Heart left ventricle (tissue), 16 donors: ENCODE measurements around the gene PPCDC. TPM values are rescaled to one million over a fixed set of nuclear protein-coding genes. Genes with fewer than 3 reads are reported as not detected.
A peak's percentile ranks its signal among the peaks of the same experiment; 100 is the strongest.

ENCODE experiments used
- ATAC-seq, 4 donors: fragments of 200-7000 bp; cut with Tn5 transposase; one replicate each; pipeline ENCODE4 v1.9.1; 2020 to 2022; ENCODE audit warnings: moderate library complexity in 4 of 4, mild to moderate bottlenecking in 3 of 4, moderate number of reproducible peaks in 1 of 4
- DNase-seq, 5 donors: peaks; one replicate each; pipeline ENCODE4 v3.0.0-alpha.2; 2020
- H3K27ac ChIP-seq, 12 donors: fragments of 200-600 bp; sonication (generic) in 4 of 12; one replicate each; pipeline versions ENCODE4 v1.5.0 to v1.8.0; 2016 to 2022; ENCODE audit warnings: mild to moderate bottlenecking in 2 of 12
- H3K27me3 ChIP-seq, 9 donors: fragments of 200-600 bp; sonication (generic) in 2 of 9; one replicate each; pipeline versions ENCODE4 v1.5.1 to v1.8.0; 2016 to 2022; ENCODE audit warnings: mild to moderate bottlenecking in 3 of 9
- H3K36me3 ChIP-seq, 9 donors: fragments of 200-600 bp; sonication (generic) in 2 of 9; one replicate each; pipeline versions ENCODE4 v1.5.0 to v1.8.0; 2018 to 2022; ENCODE audit warnings: mild to moderate bottlenecking in 2 of 9
- H3K4me1 ChIP-seq, 12 donors: fragments of 200-600 bp; sonication (generic) in 4 of 12; one replicate each; pipeline versions ENCODE4 v1.5.0 to v1.8.0; 2016 to 2022; ENCODE audit warnings: mild to moderate bottlenecking in 3 of 12
- H3K4me3 ChIP-seq, 12 donors: fragments of 200-600 bp; sonication (generic) in 4 of 12; one replicate each; pipeline versions ENCODE4 v1.5.0 to v1.8.0; 2017 to 2022; ENCODE audit warnings: mild to moderate bottlenecking in 9 of 12, moderate library complexity in 4 of 12
- H3K9me3 ChIP-seq, 12 donors: fragments of 200-600 bp; sonication (generic) in 4 of 12; one replicate each; pipeline versions ENCODE4 v1.5.0 to v1.8.0; 2016 to 2022; ENCODE audit warnings: mild to moderate bottlenecking in 1 of 12
- CTCF ChIP-seq, 12 donors: fragments of 200-600 bp; sonication (generic) in 4 of 12; IDR thresholded peaks; one replicate each; pipeline versions ENCODE4 v1.5.0 to v1.8.0; 2018 to 2022; ENCODE audit warnings: antibody characterized with exemption in 12 of 12, mild to moderate bottlenecking in 5 of 12
- POLR2A ChIP-seq, 2 donors: fragments of 450-650 bp; IDR thresholded peaks; one replicate each; pipeline ENCODE4 v1.6.1; 2017; ENCODE audit warnings: antibody characterized with exemption in 2 of 2, mild to moderate bottlenecking in 2 of 2, moderate library complexity in 2 of 2
- WGBS, 4 donors: extraction: QIAGEN DNeasy Blood & Tissue Kit in 2 of 4; methylation state at CpG; one replicate each; pipeline versions ENCODE4 v1.1.5 to v1.1.7; 2013 to 2018; 5-methylcytosine and 5-hydroxymethylcytosine counted together
- intact Hi-C, 10 donors: fragments of 100-400 bp; cut with DNase I; formaldehyde crosslinking; loops; one replicate each; pipeline versions ENCODE4 v1.11.1 to v1.14.2; 2022
- polyA plus RNA-seq, 2 donors: library from polyadenylated mRNA; stranded (reverse); fragments of 200-250 nt; gene quantifications; one replicate each; pipeline ENCODE4 v1.2.3, GENCODE V29; 2013
- total RNA-seq, 9 donors: library from RNA; depleted of rRNA in 2 of 9; stranded (reverse); fragments of >200 nt in 2 of 9; fragmentation: NEBNext Ultra II Directional in 3 of 9; extraction: Animal tissue kit (Norgen Biotek cat#: 25700) in 3 of 9; gene quantifications; one replicate each; pipeline versions ENCODE4 v1.1.0 to v1.2.4, GENCODE V29; 2016 to 2023
- donor health status: ischemic (EF 13 %, LVEDD 7.1; RV severe dilation, severe dysfunction).
- donor health status: healthy with polysubstance abuse.
- donor health status: DM: no; HTN: yes; CAD: no.
- donor health status: DM: no; HTN: no; CAD: no.
- donor health status: ischemic (EF 25% LVEDD 6.9; RV normal size, moderate dysfunction).
- donor health status: ischemic (EF 25% LVEDD 5.7; RV mildly dilated, moderate dysfunction).
- donor health status: healthy.
- donor health status: DM: yes; HTN: yes; CAD: no.
- donor health status: ischemic (EF 35%, LVEDD 5.7; RV mildly dilated, moderate dysfunction).
- donor health status: nonischemic (EF 11% LVEDD 7.7; RV severe dilation, severe dysfunction).
- donor health status: DM: yes; HTN: yes; CAD: no.
- donor health status: PGD.
- donor health status: ischemic (EF 29% LVEDD 5.4; RV normal size, mild dysfunction).
- donor health status: nonischemic (EF 23%, LVEDD 6.1; RV moderate dilation, normal function).

The PPCDC gene
- total and polyA plus RNA-seq, 11 donors, result 3.6 to 13.0 (median 5.7) TPM

- peak in 2 of 4 donors; percentile 4 to 39 for ATAC-seq
- DNase-seq, result peak; percentile 58 to 81 (median 78)
- 60 to 83% (median 70%) methylated on average over 5 to 6 of the region's 6 CpGs for WGBS, 4 donors
Observed at GRCh38 chr15:75051191-75051608, 27.8 kb downstream of the PPCDC start.

GRCh38 chr15:75051711-75052110 is 28.3 kb downstream of the PPCDC start:
- Histone ChIP-seq H3K9me3 (no peaks in the 10 kb centered on the region), H3K27me3 (no peaks in the 10 kb centered on the region), H3K4me3 (no peak overlapping the region), H3K27ac (peak overlapping the region in 8 of 12 donors; percentile 23 to 95 (median 63)), H3K36me3 (no peaks in the 10 kb centered on the region), H3K4me1 (peaks cover 32 to 84% (median 66%) of the 10 kb centered on the region in 12 donors)
- intact Hi-C loops, result loop anchor here in 1 of 10 donors (5.0 kb wide), 1 partner anchor 36 kb away; no protein-coding TSS in a partner anchor
- ATAC-seq (peak in 2 of 4 donors; percentile 25 to 40), DNase-seq (no peak)
- TF ChIP-seq CTCF (IDR thresholded peaks at IDR 0.05) (no peak), POLR2A (IDR thresholded peaks at IDR 0.05) (no peak)
- whole genome bisulfite sequencing, 4 donors, result 73 to 87% (median 82%) methylated on average over 3 to 4 of the region's 4 CpGs

More at GRCh38 chr15:75051191-75051608, 27.8 kb downstream of the PPCDC start:
- TF ChIP-seq POLR2A (IDR thresholded peaks at IDR 0.05) (no peak), CTCF (IDR thresholded peaks at IDR 0.05) (no peak)
- no peak overlapping the region for H3K4me3 ChIP-seq
- no peaks in the 10 kb centered on the region for H3K36me3 ChIP-seq
- peak overlapping the region in 10 of 12 donors; percentile 4 to 95 (median 82) for H3K27ac ChIP-seq
- H3K4me1 ChIP-seq, result peaks cover 37 to 89% (median 71%) of the 10 kb centered on the region in 12 donors
- intact Hi-C loops, result loop anchor here in 1 of 10 donors (5.0 kb wide), 1 partner anchor 36 kb away; no protein-coding TSS in a partner anchor
- no peaks in the 10 kb centered on the region for H3K9me3 ChIP-seq
- H3K27me3 ChIP-seq, result no peaks in the 10 kb centered on the region

- no peaks in the 10 kb centered on the region for H3K36me3 ChIP-seq
- intact Hi-C loops, result loop anchor here in 1 of 10 donors (5.0 kb wide), 1 partner anchor 34 kb away; no protein-coding TSS in a partner anchor
- TF ChIP-seq CTCF (IDR thresholded peaks at IDR 0.05), result no peak
- no peak for TF ChIP-seq POLR2A (IDR thresholded peaks at IDR 0.05)
- H3K9me3 ChIP-seq, result no peaks in the 10 kb centered on the region
- H3K4me1 ChIP-seq, result peaks cover 17 to 73% (median 53%) of the 10 kb centered on the region in 12 donors
- DNase-seq, result no peak
- peak overlapping the region in 1 of 12 donors; percentile 46 for H3K27ac ChIP-seq
- H3K4me3 ChIP-seq, result no peak overlapping the region
- no peak for ATAC-seq
- 95 to 98% (median 97%) methylated on average over 5 of the region's 5 CpGs for WGBS, 4 donors
- H3K27me3 ChIP-seq, result no peaks in the 10 kb centered on the region
Observed at GRCh38 chr15:75052972-75053747, 29.8 kb downstream of the PPCDC start.

GRCh38 chr15:75053748-75054125 is 30.3 kb downstream of the PPCDC start:
- ATAC-seq, result no peak
- WGBS, 4 donors, result 95 to 98% (median 96%) methylated on average over 7 of the region's 7 CpGs
- Histone ChIP-seq H3K27ac (peak overlapping the region in 2 of 12 donors; percentile 46 to 51), H3K36me3 (no peaks in the 10 kb centered on the region), H3K27me3 (no peaks in the 10 kb centered on the region), H3K4me3 (no peak overlapping the region), H3K4me1 (peaks cover 12 to 73% (median 47%) of the 10 kb centered on the region in 12 donors), H3K9me3 (no peaks in the 10 kb centered on the region)
- no peak for DNase-seq
- TF ChIP-seq CTCF (IDR thresholded peaks at IDR 0.05) (no peak), POLR2A (IDR thresholded peaks at IDR 0.05) (no peak)
- intact Hi-C loops, result loop anchor here in 1 of 10 donors (5.0 kb wide), 1 partner anchor 34 kb away; no protein-coding TSS in a partner anchor
